Neural progenitor cell (in vitro differentiated cells): Measurements from ENCODE around the gene HMCN1. TPM values are rescaled to one million over a fixed set of nuclear protein-coding genes. Genes with fewer than 3 reads are reported as not detected.

Experiments
- DNase-seq: peaks from one replicate; pipeline ENCODE4 v3.0.0-alpha.2; 2016; ENCODE audit warnings: low spot score
- H2AFZ ChIP-seq: fragments of 200-600 bp; sonication (generic); replicated peaks from 2 replicates; pipeline ENCODE4 v1.6.1; 2016; ENCODE audit warnings: antibody characterized with exemption
- H3F3A ChIP-seq: fragments of 200-600 bp; sonication (generic); 2 replicates; pipeline ENCODE4 v1.6.1; 2016; ENCODE audit warnings: antibody characterized with exemption, low read depth
- H3K27ac ChIP-seq: fragments of 200-600 bp; sonication (generic); 2 replicates; pipeline ENCODE4 v1.5.1; 2016; ENCODE audit warnings: mild to moderate bottlenecking
- H3K27me3 ChIP-seq: fragments of 200-600 bp; sonication (generic); 2 replicates; pipeline ENCODE4 v1.6.1; 2016; ENCODE audit warnings: mild to moderate bottlenecking, moderate library complexity
- H3K36me3 ChIP-seq: fragments of 200-600 bp; sonication (generic); 2 replicates; pipeline ENCODE4 v1.5.1; 2016
- H3K4me1 ChIP-seq: fragments of 200-600 bp; sonication (generic); 2 replicates; pipeline ENCODE4 v1.6.1; 2016; ENCODE audit warnings: mixed run types
- H3K4me2 ChIP-seq: fragments of 200-600 bp; sonication (generic); 2 replicates; pipeline ENCODE4 v1.6.1; 2016
- H3K4me3 ChIP-seq: fragments of 200-600 bp; sonication (generic); 2 replicates; pipeline ENCODE4 v1.5.1; 2016
- H3K79me2 ChIP-seq: fragments of 200-600 bp; sonication (generic); 2 replicates; pipeline ENCODE4 v1.6.1; 2016; ENCODE audit warnings: low read depth
- H3K9ac ChIP-seq: fragments of 200-600 bp; sonication (generic); 2 replicates; pipeline ENCODE4 v1.6.1; 2016
- H3K9me3 ChIP-seq: fragments of 200-600 bp; sonication (generic); 2 replicates; pipeline ENCODE4 v1.5.1; 2016; ENCODE audit warnings: low read depth
- H4K20me1 ChIP-seq: fragments of 200-600 bp; sonication (generic); 2 replicates; pipeline ENCODE4 v1.6.1; 2016; ENCODE audit warnings: low read depth
- H3K27ac Mint-ChIP-seq: 3 replicates; pipeline ENCODE4 v1.8.0; 2021; ENCODE audit warnings: mixed read lengths
- H3K27me3 Mint-ChIP-seq: 2 replicates; pipeline ENCODE4 v1.8.0; 2022; ENCODE audit warnings: low read depth, mild to moderate bottlenecking, inconsistent platforms, moderate library complexity, mixed read lengths; ENCODE audit not compliant: insufficient read depth
- H3K36me3 Mint-ChIP-seq: 3 replicates; pipeline ENCODE4 v1.8.0; 2021; ENCODE audit warnings: mixed read lengths
- H3K4me1 Mint-ChIP-seq: 3 replicates; pipeline ENCODE4 v1.8.0; 2021; ENCODE audit warnings: mixed read lengths
- H3K4me3 Mint-ChIP-seq: 3 replicates; pipeline ENCODE4 v1.8.0; 2021; ENCODE audit warnings: mild to moderate bottlenecking, moderate library complexity, mixed read lengths
- H3K9me3 Mint-ChIP-seq: 3 replicates; pipeline ENCODE4 v1.8.0; 2020; ENCODE audit warnings: mixed read lengths
- EZH2 ChIP-seq: fragments of 200-600 bp; sonication (generic); IDR thresholded peaks from 2 replicates; pipeline ENCODE4 v1.6.1; 2017; ENCODE audit warnings: antibody characterized with exemption, mild to moderate bottlenecking, moderate library complexity
- EZH2phosphoT487 ChIP-seq: fragments of 200-600 bp; sonication (generic); IDR thresholded peaks from 2 replicates; pipeline ENCODE4 v1.6.1; 2017; ENCODE audit warnings: antibody characterized with exemption
- total RNA-seq: library from RNA; depleted of rRNA; stranded (reverse); fragments of >200 nt; gene quantifications from 2 replicates; pipeline ENCODE4 v1.2.3, GENCODE V29; 2015; ENCODE audit warnings: low replicate concordance
- TF ChIP-seq, protein P1 (sequence below): fragments of 200-600 bp; sonication (generic); IDR thresholded peaks from 2 replicates; pipeline ENCODE4 v1.5.1; 2017; ENCODE audit warnings: antibody characterized with exemption, mild to moderate bottlenecking

HMCN1 gene
- total RNA-seq, 1 donor from 2014 or later, result 26.4 TPM

DNA sequence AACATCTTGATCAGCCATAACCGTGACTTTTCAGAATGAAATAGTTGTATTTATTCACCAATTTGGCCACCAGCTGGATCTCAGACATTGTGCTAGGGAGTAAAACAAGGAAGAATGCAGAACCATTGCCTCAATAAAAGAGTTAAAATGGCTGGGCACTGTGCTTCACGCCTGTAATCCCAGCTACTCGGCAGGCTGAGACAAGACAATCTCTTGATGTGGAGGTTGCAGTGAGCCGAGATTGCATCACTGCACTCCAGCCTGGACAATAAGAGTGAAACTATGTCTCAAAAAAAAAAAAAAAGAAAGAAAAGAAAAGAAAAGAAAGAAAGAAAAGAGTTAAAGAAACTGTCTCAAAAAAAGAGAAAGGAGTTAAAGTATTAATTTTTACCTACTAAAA, 441.4 kb downstream of the HMCN1 start:
- no peak overlapping the region for H3K27ac ChIP-seq
- Mint-ChIP-seq H3K4me3 (no peak overlapping the region), H3K27me3 (no peaks in the 10 kb centered on the region), H3K9me3 (no peaks in the 10 kb centered on the region), H3K4me1 (no peaks in the 10 kb centered on the region), H3K27ac (no peak overlapping the region), H3K36me3 (no peaks in the 10 kb centered on the region)
- no peaks in the 10 kb centered on the region for H3F3A ChIP-seq
- H2AFZ ChIP-seq, result no peak overlapping the region
- H3K4me3 ChIP-seq, result no peak overlapping the region
- no peaks in the 10 kb centered on the region for H3K4me1 ChIP-seq
- no peaks in the 10 kb centered on the region for H3K79me2 ChIP-seq
- no peaks in the 10 kb centered on the region for H4K20me1 ChIP-seq
- H3K4me2 ChIP-seq, result no peak overlapping the region
- DNase-seq, result peak; percentile 41
- no peaks in the 10 kb centered on the region for H3K27me3 ChIP-seq
- no peaks in the 10 kb centered on the region for H3K36me3 ChIP-seq
- no peaks in the 10 kb centered on the region for H3K9me3 ChIP-seq
- H3K9ac ChIP-seq, result no peak overlapping the region
- TF ChIP-seq, protein P1, sequence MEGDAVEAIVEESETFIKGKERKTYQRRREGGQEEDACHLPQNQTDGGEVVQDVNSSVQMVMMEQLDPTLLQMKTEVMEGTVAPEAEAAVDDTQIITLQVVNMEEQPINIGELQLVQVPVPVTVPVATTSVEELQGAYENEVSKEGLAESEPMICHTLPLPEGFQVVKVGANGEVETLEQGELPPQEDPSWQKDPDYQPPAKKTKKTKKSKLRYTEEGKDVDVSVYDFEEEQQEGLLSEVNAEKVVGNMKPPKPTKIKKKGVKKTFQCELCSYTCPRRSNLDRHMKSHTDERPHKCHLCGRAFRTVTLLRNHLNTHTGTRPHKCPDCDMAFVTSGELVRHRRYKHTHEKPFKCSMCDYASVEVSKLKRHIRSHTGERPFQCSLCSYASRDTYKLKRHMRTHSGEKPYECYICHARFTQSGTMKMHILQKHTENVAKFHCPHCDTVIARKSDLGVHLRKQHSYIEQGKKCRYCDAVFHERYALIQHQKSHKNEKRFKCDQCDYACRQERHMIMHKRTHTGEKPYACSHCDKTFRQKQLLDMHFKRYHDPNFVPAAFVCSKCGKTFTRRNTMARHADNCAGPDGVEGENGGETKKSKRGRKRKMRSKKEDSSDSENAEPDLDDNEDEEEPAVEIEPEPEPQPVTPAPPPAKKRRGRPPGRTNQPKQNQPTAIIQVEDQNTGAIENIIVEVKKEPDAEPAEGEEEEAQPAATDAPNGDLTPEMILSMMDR, result no peak
- no peak for TF ChIP-seq EZH2
- no peak for TF ChIP-seq EZH2phosphoT487

DNA sequence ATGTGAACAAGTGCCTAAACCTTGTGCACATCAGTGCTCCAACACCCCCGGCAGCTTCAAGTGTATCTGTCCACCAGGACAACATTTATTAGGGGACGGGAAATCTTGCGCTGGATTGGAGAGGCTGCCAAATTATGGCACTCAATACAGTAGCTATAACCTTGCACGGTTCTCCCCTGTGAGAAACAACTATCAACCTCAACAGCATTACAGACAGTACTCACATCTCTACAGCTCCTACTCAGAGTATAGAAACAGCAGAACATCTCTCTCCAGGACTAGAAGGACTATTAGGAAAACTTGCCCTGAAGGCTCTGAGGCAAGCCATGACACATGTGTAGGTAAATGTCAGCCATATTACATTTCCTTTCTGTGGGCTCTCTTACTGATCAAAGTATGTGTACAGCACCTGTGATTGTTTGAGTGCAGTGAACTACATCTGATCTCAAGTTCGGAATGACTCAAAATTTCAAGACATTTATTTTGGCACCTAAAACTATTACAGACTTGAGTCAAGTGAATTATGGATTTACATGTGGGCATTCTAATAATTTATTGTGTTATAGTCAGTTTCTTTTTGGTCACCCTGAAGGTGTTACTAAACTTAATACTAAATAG, 444.3 kb downstream of the HMCN1 start:
- Histone ChIP-seq H3K27ac (no peak overlapping the region), H3K4me1 (no peaks in the 10 kb centered on the region), H3K9me3 (no peaks in the 10 kb centered on the region), H3K9ac (no peak overlapping the region), H3K4me3 (no peak overlapping the region), H4K20me1 (no peaks in the 10 kb centered on the region), H3K36me3 (no peaks in the 10 kb centered on the region), H3F3A (no peaks in the 10 kb centered on the region), H2AFZ (no peak overlapping the region), H3K27me3 (no peaks in the 10 kb centered on the region), H3K79me2 (no peaks in the 10 kb centered on the region), H3K4me2 (no peak overlapping the region)
- Mint-ChIP-seq H3K4me3 (no peak overlapping the region), H3K36me3 (no peaks in the 10 kb centered on the region), H3K9me3 (no peaks in the 10 kb centered on the region), H3K27me3 (no peaks in the 10 kb centered on the region), H3K27ac (no peak overlapping the region), H3K4me1 (no peaks in the 10 kb centered on the region)
- DNase-seq, result no peak
- TF ChIP-seq EZH2phosphoT487, result no peak
- TF ChIP-seq EZH2, result no peak
- TF ChIP-seq, protein P1, result no peak

DNA sequence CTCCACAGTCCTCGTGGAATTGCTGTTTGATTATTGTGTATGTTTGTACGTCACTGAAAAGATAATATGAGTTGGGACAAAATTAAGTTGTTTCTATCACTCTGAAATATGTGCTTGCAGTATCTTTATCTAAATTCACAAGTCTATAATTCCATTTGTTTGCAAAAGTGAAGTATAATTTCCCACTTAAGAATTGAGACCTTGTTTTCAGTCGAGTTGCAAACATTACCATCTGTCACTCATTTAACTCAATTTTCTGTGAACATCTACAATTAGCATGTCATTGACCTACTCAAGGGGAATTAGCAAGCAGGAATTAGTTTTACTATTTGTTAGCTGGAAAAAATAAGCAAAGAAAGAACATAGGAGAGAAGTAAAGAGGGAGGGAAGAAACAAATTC, 445.0 kb downstream of the HMCN1 start:
- H3K4me2 ChIP-seq, result no peak overlapping the region
- no peaks in the 10 kb centered on the region for H3K9me3 ChIP-seq
- H3K4me1 Mint-ChIP-seq, result no peaks in the 10 kb centered on the region
- no peak overlapping the region for H3K27ac Mint-ChIP-seq
- H3F3A ChIP-seq, result no peaks in the 10 kb centered on the region
- H3K9me3 Mint-ChIP-seq, result no peaks in the 10 kb centered on the region
- H3K4me3 Mint-ChIP-seq, result no peak overlapping the region
- H3K4me3 ChIP-seq, result no peak overlapping the region
- TF ChIP-seq EZH2 (no peak), EZH2phosphoT487 (no peak)
- TF ChIP-seq, protein P1, result no peak
- no peaks in the 10 kb centered on the region for H4K20me1 ChIP-seq
- H3K36me3 ChIP-seq, result no peaks in the 10 kb centered on the region
- DNase-seq, result no peak
- no peaks in the 10 kb centered on the region for H3K27me3 ChIP-seq
- no peaks in the 10 kb centered on the region for H3K79me2 ChIP-seq
- H3K4me1 ChIP-seq, result no peaks in the 10 kb centered on the region
- no peak overlapping the region for H3K9ac ChIP-seq
- H2AFZ ChIP-seq, result no peak overlapping the region
- no peak overlapping the region for H3K27ac ChIP-seq
- H3K36me3 Mint-ChIP-seq, result no peaks in the 10 kb centered on the region
- H3K27me3 Mint-ChIP-seq, result no peaks in the 10 kb centered on the region
